Neural cell (in vitro differentiated cells): Measurements from ENCODE around the gene REPS2. TPM values are rescaled to one million over a fixed set of nuclear protein-coding genes. Genes with fewer than 3 reads are reported as not detected.

ENCODE experiments used
- H2AFZ ChIP-seq: fragments of 200-600, 300-800 bp; sonication (generic), shearing (Covaris generic); 2 replicates; pipeline ENCODE4 v1.6.0; 2014; ENCODE audit warnings: low read depth, mild to moderate bottlenecking, antibody characterized with exemption, low read length, moderate library complexity
- H3F3A ChIP-seq: fragments of 200-600 bp; shearing (Covaris generic); 2 replicates; pipeline ENCODE4 v1.6.1; 2016; ENCODE audit warnings: mild to moderate bottlenecking, moderate library complexity, mixed read lengths, antibody characterized with exemption, low read length; ENCODE audit not compliant: insufficient read depth, poor library complexity, severe bottlenecking
- H3K27ac ChIP-seq: fragments of 200-600, 300-800 bp; sonication (generic), shearing (Covaris generic); 2 replicates; pipeline ENCODE4 v1.5.1; 2014; ENCODE audit warnings: mild to moderate bottlenecking, low read length, moderate library complexity
- H3K27me3 ChIP-seq: fragments of 300-800, 200-600 bp; sonication (generic), shearing (Covaris generic); 2 replicates; pipeline ENCODE4 v1.6.0; 2014; ENCODE audit warnings: mild to moderate bottlenecking, low read depth, low read length, moderate library complexity; ENCODE audit not compliant: insufficient read depth
- H3K36me3 ChIP-seq: fragments of 300-800, 200-600 bp; sonication (generic), shearing (Covaris generic); 2 replicates; pipeline ENCODE4 v1.5.1; 2014; ENCODE audit warnings: mild to moderate bottlenecking, antibody characterized with exemption, low read length, moderate library complexity; ENCODE audit not compliant: insufficient read depth
- H3K4me2 ChIP-seq: fragments of 300-800, 200-600 bp; sonication (generic), shearing (Covaris generic); 2 replicates; pipeline ENCODE4 v1.6.0; 2014; ENCODE audit warnings: mild to moderate bottlenecking, low read length
- H3K4me3 ChIP-seq: fragments of 300-800, 200-600 bp; sonication (generic), shearing (Covaris generic); 2 replicates; pipeline ENCODE4 v1.5.1; 2014; ENCODE audit warnings: mild to moderate bottlenecking, low read length, moderate library complexity
- H3K79me2 ChIP-seq: fragments of 200-600 bp; shearing (Covaris generic); replicated peaks from 2 replicates; pipeline ENCODE4 v1.6.0; 2014; ENCODE audit warnings: mild to moderate bottlenecking, low read length, moderate library complexity; ENCODE audit not compliant: insufficient read depth
- H3K9ac ChIP-seq: fragments of 300-800, 200-600 bp; sonication (generic), shearing (Covaris generic); 2 replicates; pipeline ENCODE4 v1.6.1; 2016; ENCODE audit warnings: mild to moderate bottlenecking, low read length, mixed read lengths
- H3K9me2 ChIP-seq: fragments of 200-600 bp; shearing (Covaris generic); 2 replicates; pipeline ENCODE4 v1.6.1; 2016; ENCODE audit warnings: mild to moderate bottlenecking, low read length, mixed read lengths; ENCODE audit not compliant: insufficient read depth
- H3K9me3 ChIP-seq: fragments of 200-600, 300-800 bp; sonication (generic), shearing (Covaris generic); 2 replicates; pipeline ENCODE4 v1.6.1; 2016; ENCODE audit warnings: mild to moderate bottlenecking, mixed run types, low read length, moderate library complexity, mixed read lengths
- H4K20me1 ChIP-seq: fragments of 200-600 bp; shearing (Covaris generic); 2 replicates; pipeline ENCODE4 v1.6.1; 2016; ENCODE audit warnings: mild to moderate bottlenecking, mixed run types; ENCODE audit not compliant: insufficient read depth
- CTCF ChIP-seq: fragments of 450-650 bp; IDR thresholded peaks from 2 replicates; pipeline ENCODE4 v1.5.1; 2014; ENCODE audit warnings: antibody characterized with exemption, mild to moderate bottlenecking, moderate library complexity; ENCODE audit not compliant: poor library complexity, severe bottlenecking
- EP300 ChIP-seq: fragments of 450-650 bp; conservative IDR thresholded peaks from 2 replicates; pipeline ENCODE4 v1.6.1; 2014; ENCODE audit warnings: antibody characterized with exemption, mild to moderate bottlenecking, moderate library complexity; ENCODE audit not compliant: poor library complexity, severe bottlenecking
- EZH2 ChIP-seq: fragments of 200-600, 300-800 bp; shearing (Covaris generic), sonication (generic); IDR thresholded peaks from 2 replicates; pipeline ENCODE4 v1.6.1; 2014; ENCODE audit warnings: antibody characterized with exemption, low read length, borderline replicate concordance, mild to moderate bottlenecking; ENCODE audit not compliant: insufficient read depth, poor library complexity, severe bottlenecking
- MXI1 ChIP-seq: fragments of 450-650 bp; conservative IDR thresholded peaks from 2 replicates; pipeline ENCODE4 v1.6.1; 2014; ENCODE audit warnings: antibody characterized with exemption, mild to moderate bottlenecking; ENCODE audit not compliant: poor library complexity, severe bottlenecking
- POLR2AphosphoS5 ChIP-seq: IDR thresholded peaks from 2 replicates; pipeline ENCODE4 v1.6.1; 2012
- RAD21 ChIP-seq: fragments of 450-650 bp; conservative IDR thresholded peaks from 2 replicates; pipeline ENCODE4 v1.6.1; 2014; ENCODE audit warnings: antibody characterized with exemption, mild to moderate bottlenecking, moderate library complexity
- REST ChIP-seq: IDR thresholded peaks from 2 replicates; pipeline ENCODE4 v1.6.1; 2012; ENCODE audit warnings: borderline replicate concordance
- SMC3 ChIP-seq: fragments of 450-650 bp; conservative IDR thresholded peaks from 2 replicates; pipeline ENCODE4 v1.6.1; 2014; ENCODE audit warnings: antibody characterized with exemption, mild to moderate bottlenecking, moderate library complexity; ENCODE audit not compliant: poor library complexity
- TAF1 ChIP-seq: IDR thresholded peaks from 2 replicates; pipeline ENCODE4 v1.6.1; 2012; ENCODE audit warnings: low read depth
- polyA plus RNA-seq: library from polyadenylated mRNA; depleted of rRNA; stranded (reverse); fragments of >200 nt; gene quantifications from 2 replicates; pipeline ENCODE4 v1.2.3, GENCODE V29; 2014

The REPS2 gene
- polyA plus RNA-seq, 1 donor from 2014 or later = 15.1 TPM

- Histone ChIP-seq H4K20me1 (no peaks in the 10 kb centered on the region), H3K27me3 (no peaks in the 10 kb centered on the region), H3K79me2 (no peaks in the 10 kb centered on the region), H3K9me2 (no peaks in the 10 kb centered on the region), H3F3A (no peaks in the 10 kb centered on the region), H3K4me2 (no peak overlapping the region), H3K36me3 (no peaks in the 10 kb centered on the region), H2AFZ (no peak overlapping the region), H3K4me3 (no peak overlapping the region), H3K9ac (no peak overlapping the region), H3K27ac (no peak overlapping the region), H3K9me3 (no peaks in the 10 kb centered on the region)
- no peak for TF ChIP-seq CTCF
- TF ChIP-seq MXI1 = no peak
- TF ChIP-seq REST = no peak
- TF ChIP-seq POLR2AphosphoS5 = no peak
- TF ChIP-seq TAF1 = no peak
- TF ChIP-seq EP300 = no peak
- no peak for TF ChIP-seq SMC3
- no peak for TF ChIP-seq RAD21
- no peak for TF ChIP-seq EZH2
These were observed 214.5 kb downstream of the REPS2 start for GRCh38 chrX:17160975-17161374.

GRCh38 chrX:17161991-17162390 is 215.5 kb downstream of the REPS2 start:
- Histone ChIP-seq H3K4me3 (no peak overlapping the region), H2AFZ (no peak overlapping the region), H3K27me3 (no peaks in the 10 kb centered on the region), H3F3A (no peaks in the 10 kb centered on the region), H3K9me3 (no peaks in the 10 kb centered on the region), H3K9me2 (no peaks in the 10 kb centered on the region), H3K79me2 (no peaks in the 10 kb centered on the region), H3K36me3 (no peaks in the 10 kb centered on the region), H4K20me1 (no peaks in the 10 kb centered on the region), H3K4me2 (no peak overlapping the region), H3K9ac (no peak overlapping the region), H3K27ac (no peak overlapping the region)
- no peak for TF ChIP-seq EZH2
- no peak for TF ChIP-seq EP300
- no peak for TF ChIP-seq REST
